GM12872 (cell line): ENCODE data around the gene ALKBH6.

Source experiments
- TF ChIP-seq, protein P1 (sequence below): IDR thresholded peaks from 3 replicates; pipeline ENCODE4 v1.5.1; 2011; ENCODE audit warnings: low read depth, mild to moderate bottlenecking, low read length, moderate library complexity; ENCODE audit not compliant: insufficient read depth

The ALKBH6 gene

GRCh38 chr19:35977446-35978222, 36.4 kb downstream of the ALKBH6 start:
- TF ChIP-seq, protein P1, sequence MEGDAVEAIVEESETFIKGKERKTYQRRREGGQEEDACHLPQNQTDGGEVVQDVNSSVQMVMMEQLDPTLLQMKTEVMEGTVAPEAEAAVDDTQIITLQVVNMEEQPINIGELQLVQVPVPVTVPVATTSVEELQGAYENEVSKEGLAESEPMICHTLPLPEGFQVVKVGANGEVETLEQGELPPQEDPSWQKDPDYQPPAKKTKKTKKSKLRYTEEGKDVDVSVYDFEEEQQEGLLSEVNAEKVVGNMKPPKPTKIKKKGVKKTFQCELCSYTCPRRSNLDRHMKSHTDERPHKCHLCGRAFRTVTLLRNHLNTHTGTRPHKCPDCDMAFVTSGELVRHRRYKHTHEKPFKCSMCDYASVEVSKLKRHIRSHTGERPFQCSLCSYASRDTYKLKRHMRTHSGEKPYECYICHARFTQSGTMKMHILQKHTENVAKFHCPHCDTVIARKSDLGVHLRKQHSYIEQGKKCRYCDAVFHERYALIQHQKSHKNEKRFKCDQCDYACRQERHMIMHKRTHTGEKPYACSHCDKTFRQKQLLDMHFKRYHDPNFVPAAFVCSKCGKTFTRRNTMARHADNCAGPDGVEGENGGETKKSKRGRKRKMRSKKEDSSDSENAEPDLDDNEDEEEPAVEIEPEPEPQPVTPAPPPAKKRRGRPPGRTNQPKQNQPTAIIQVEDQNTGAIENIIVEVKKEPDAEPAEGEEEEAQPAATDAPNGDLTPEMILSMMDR: peak; percentile 53

GRCh38 chr19:35975608-35976214, 38.3 kb downstream of the ALKBH6 start:
- TF ChIP-seq, protein P1: no peak

DNA sequence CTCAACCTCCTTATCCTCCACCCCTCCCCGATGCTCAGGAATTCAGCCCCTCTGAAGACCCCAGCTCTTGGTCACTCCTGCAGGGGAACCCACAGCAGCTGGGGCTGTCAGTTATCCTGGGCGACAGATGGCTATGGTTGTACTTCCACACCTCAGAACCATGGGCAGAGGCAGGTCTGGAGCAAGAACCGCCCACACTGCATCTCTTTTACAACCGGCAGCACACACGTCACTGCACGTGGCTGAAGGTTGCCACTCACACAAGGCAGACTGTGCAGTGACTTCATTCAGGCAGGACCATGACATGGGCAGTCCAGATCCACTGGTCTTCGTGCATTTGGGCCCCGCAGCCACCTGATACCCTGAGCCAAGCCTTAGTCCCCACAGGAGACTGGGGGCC, 40.5 kb downstream of the ALKBH6 start:
- TF ChIP-seq, protein P1: no peak

GRCh38 chr19:35966771-35967170, 47.2 kb downstream of the ALKBH6 start:
- TF ChIP-seq, protein P1: no peak

DNA sequence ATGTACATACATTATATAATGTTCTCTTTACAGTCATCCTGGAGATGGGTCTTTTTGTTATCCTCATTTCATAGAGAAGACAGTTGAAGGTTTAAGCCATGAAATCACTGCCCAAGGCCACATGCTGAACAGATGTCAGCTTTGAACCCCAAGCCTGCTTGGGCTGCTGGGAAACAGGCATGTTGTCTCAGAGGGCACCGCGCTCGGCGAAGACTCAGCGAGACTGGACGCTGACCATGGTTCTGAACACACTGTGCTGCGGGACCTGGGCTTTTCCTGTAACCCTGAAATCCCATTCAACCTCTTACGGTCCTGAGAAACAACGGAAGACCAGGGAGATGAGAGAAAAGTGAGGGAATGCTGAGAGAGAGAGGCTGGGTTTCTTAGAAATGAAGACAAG, 50.5 kb downstream of the ALKBH6 start:
- TF ChIP-seq, protein P1: no peak

DNA sequence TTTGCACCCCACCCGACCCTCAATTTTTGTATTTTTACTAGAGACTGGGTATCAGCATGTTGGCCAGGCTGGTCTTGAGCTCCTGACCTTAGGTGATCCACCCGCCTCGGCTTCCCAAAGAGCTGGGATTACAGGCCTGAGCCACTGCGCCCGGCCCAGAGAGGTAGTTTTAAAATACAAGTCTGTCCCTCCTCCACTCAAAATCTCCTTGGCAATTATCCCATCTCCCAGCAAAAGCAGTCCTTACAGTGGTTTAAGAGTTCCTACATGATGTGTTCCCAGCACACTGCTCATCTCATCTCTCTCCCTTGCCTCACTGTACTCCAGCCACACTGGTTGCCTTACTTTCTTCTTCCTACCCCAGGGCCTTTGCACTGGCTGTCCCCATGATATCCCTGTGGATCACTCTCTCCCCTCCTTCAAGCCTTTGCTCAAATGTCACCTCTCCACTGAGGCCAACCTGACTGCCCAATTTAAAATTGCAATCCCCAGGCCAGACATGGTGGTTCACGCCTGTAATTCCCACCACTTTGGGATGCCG, 53.5 kb downstream of the ALKBH6 start:
- TF ChIP-seq, protein P1: no peak

DNA sequence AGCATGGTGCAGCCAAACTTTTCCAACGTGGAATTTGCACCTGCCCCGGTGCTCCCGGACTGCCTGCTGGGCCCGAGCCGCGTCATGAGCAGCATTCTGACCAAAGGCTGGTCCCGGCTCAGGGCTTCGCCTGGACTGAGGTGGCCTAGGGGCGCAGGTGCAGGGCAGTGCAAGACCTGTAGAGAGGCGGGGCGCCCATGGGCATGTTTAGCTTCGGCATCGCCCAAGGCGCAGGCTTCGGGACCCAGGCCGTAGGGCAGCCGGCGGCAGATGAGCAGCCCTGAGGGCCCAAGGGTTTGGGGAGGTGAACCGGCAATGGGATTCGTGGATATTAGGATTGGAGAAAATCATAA, 54.1 kb downstream of the ALKBH6 start:
- TF ChIP-seq, protein P1: no peak
